Mesenchymal stem cell (in vitro differentiated cells and primary cell): ENCODE data around the gene SULT4A1.

Source experiments
- DNase-seq: peaks from one replicate; pipeline ENCODE4 v3.0.0-alpha.2; 2013
- H2AFZ ChIP-seq: one replicate; pipeline ENCODE4 v1.6.1; 2013; ENCODE audit warnings: low read depth, mild to moderate bottlenecking, control low read depth, inconsistent platforms, low read length, moderate library complexity
- H2AK5ac ChIP-seq: 2 replicates; pipeline ENCODE4 v1.6.1; 2013; ENCODE audit warnings: low read length, moderate library complexity, mild to moderate bottlenecking, inconsistent platforms; ENCODE audit not compliant: severe bottlenecking
- H2BK120ac ChIP-seq: one replicate; pipeline ENCODE4 v1.6.1; 2013; ENCODE audit warnings: low read depth, mild to moderate bottlenecking, inconsistent platforms, low read length, moderate library complexity
- H2BK12ac ChIP-seq, 2 experiments: one replicate each; pipeline ENCODE4 v1.6.1; 2013; ENCODE audit warnings: inconsistent platforms in 2 of 2, low read length in 2 of 2, mild to moderate bottlenecking in 2 of 2, moderate library complexity in 2 of 2, control low read depth in 1 of 2
- H2BK15ac ChIP-seq: one replicate; pipeline ENCODE4 v1.6.1; 2013; ENCODE audit warnings: mild to moderate bottlenecking, low read depth, inconsistent platforms; ENCODE audit not compliant: poor library complexity, severe bottlenecking
- H2BK5ac ChIP-seq: 2 replicates; pipeline ENCODE4 v1.6.1; 2013; ENCODE audit warnings: low read depth, mild to moderate bottlenecking, low read length, control low read depth, inconsistent platforms; ENCODE audit not compliant: poor library complexity, severe bottlenecking
- H3K14ac ChIP-seq, 2 experiments: one replicate each; pipeline ENCODE4 v1.6.1; 2013; ENCODE audit warnings: inconsistent platforms in 2 of 2, low read length in 2 of 2, control low read depth in 1 of 2, mild to moderate bottlenecking in 1 of 2, moderate library complexity in 1 of 2
- H3K18ac ChIP-seq, 2 experiments: one replicate each; pipeline ENCODE4 v1.6.1; 2013; ENCODE audit warnings: inconsistent platforms in 2 of 2, low read length in 2 of 2, control low read depth in 1 of 2, low read depth in 1 of 2, mild to moderate bottlenecking in 1 of 2
- H3K23ac ChIP-seq, 2 experiments: one replicate each; pipeline ENCODE4 v1.6.1; 2013; ENCODE audit warnings: inconsistent platforms in 2 of 2, low read length in 2 of 2, mild to moderate bottlenecking in 2 of 2, moderate library complexity in 2 of 2, control low read depth in 1 of 2
- H3K27ac ChIP-seq: 2 replicates; pipeline ENCODE4 v1.5.1; 2013; ENCODE audit warnings: mild to moderate bottlenecking, moderate library complexity, low read length, control low read depth, inconsistent platforms; ENCODE audit not compliant: poor library complexity, severe bottlenecking
- H3K27me3 ChIP-seq, 2 experiments: 2 replicates each; pipeline versions ENCODE4 v1.6.1 to v1.7.0; 2013; ENCODE audit warnings: low read length in 2 of 2, mild to moderate bottlenecking in 2 of 2, moderate library complexity in 2 of 2, control low read depth in 1 of 2, inconsistent platforms in 1 of 2; ENCODE audit not compliant: control insufficient read depth in 1 of 2, insufficient read depth in 1 of 2
- H3K36me3 ChIP-seq, 2 experiments: 2 replicates each; pipeline versions ENCODE4 v1.6.1 to v1.7.0; 2013; ENCODE audit warnings: low read length in 2 of 2, control low read depth in 1 of 2, inconsistent platforms in 1 of 2, low read depth in 1 of 2, mild to moderate bottlenecking in 1 of 2; ENCODE audit not compliant: insufficient read depth in 2 of 2, control insufficient read depth in 1 of 2
- H3K4ac ChIP-seq, 2 experiments: one replicate each; pipeline ENCODE4 v1.6.1; 2013; ENCODE audit warnings: inconsistent platforms in 2 of 2, low read length in 2 of 2, mild to moderate bottlenecking in 2 of 2, moderate library complexity in 2 of 2, control low read depth in 1 of 2, low read depth in 1 of 2
- H3K4me1 ChIP-seq: 2 replicates; pipeline ENCODE4 v1.6.1; 2013; ENCODE audit warnings: low read depth, low read length, control low read depth; ENCODE audit not compliant: control insufficient read depth, insufficient read depth
- H3K4me2 ChIP-seq: 2 replicates; pipeline ENCODE4 v1.6.1; 2013; ENCODE audit warnings: low read length, mild to moderate bottlenecking, inconsistent platforms; ENCODE audit not compliant: poor library complexity, severe bottlenecking
- H3K4me3 ChIP-seq, 2 experiments: 2 replicates each; pipeline versions ENCODE4 v1.5.1 to v1.7.0; 2013; ENCODE audit warnings: low read length in 2 of 2, mild to moderate bottlenecking in 2 of 2, control low read depth in 1 of 2, low read depth in 1 of 2; ENCODE audit not compliant: insufficient read depth in 1 of 2
- H3K79me1 ChIP-seq: replicated peaks from 2 replicates; pipeline ENCODE4 v1.6.1; 2013; ENCODE audit warnings: mild to moderate bottlenecking, control low read depth, low read length, inconsistent platforms; ENCODE audit not compliant: poor library complexity, severe bottlenecking
- H3K9ac ChIP-seq: 2 replicates; pipeline ENCODE4 v1.7.0; 2013; ENCODE audit warnings: mild to moderate bottlenecking, low read length, moderate library complexity
- H3K9me3 ChIP-seq: 2 replicates; pipeline ENCODE4 v1.7.0; 2013; ENCODE audit warnings: mild to moderate bottlenecking, low read length; ENCODE audit not compliant: control insufficient read depth
- H4K8ac ChIP-seq: one replicate; pipeline ENCODE4 v1.6.1; 2013; ENCODE audit warnings: inconsistent platforms, mild to moderate bottlenecking, low read length, moderate library complexity
- H4K91ac ChIP-seq: one replicate; pipeline ENCODE4 v1.6.1; 2013; ENCODE audit warnings: mild to moderate bottlenecking, low read length, inconsistent platforms
- WGBS: methylation state at CpG from one replicate; pipeline ENCODE4 v1.1.7; 2013; ENCODE audit warnings: mixed read lengths; 5-methylcytosine and 5-hydroxymethylcytosine counted together

SULT4A1 gene

DNA sequence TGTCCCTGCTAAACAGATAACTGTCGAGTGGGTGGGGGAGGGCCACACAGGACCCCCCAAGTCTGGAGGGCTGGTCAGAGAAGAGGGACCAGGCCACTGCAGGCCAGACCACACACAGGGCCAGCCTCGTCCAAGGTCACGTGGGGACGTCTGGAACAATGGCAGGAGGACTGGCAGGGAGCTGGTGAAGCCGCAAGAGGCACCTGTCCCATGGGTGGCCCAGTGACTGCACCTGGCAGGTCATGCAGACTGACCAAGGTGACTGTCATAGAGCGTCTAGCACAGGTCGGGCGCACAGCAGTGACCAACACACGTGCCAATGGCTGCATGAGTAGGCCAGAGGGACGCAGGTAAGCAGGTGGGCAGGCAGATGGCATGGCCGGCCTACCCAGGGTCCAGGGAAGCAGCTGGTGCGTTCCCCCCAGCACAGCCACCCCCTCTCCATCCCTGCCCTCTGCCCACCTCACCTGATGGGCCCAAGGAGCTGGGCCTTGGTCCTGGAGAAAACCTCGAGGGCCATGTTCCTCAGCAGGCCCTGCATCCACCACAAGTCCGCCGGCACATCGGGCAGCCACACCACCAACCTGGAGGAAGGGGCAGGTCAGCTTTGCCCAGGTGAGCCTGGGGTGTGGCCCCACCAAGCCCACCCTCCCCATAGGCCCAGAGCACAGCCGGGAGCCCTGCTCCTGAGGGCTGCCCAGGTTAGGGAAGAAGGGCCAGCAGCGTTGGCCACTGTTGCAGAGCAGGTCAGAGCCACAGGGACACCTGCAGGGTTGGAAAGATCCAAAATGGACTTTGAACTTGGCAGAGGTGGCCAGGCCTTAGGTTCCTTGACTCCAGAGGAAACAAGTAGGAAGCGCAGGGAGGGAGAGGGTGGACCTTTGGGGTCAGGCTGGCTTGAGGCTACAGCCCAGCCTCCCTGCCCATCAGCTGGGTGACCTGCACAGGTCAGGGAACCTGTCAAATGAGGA, 19.1 kb upstream of the SULT4A1 start:
- H3K23ac ChIP-seq: no peak overlapping the region
- H3K27ac ChIP-seq: no peak overlapping the region
- no peak overlapping the region for H2BK5ac ChIP-seq
- no peak overlapping the region for H2BK15ac ChIP-seq
- peak overlapping the region in 1 of 2 experiments; percentile 27 for H3K4me3 ChIP-seq
- no peak for DNase-seq
- no peaks in the 10 kb centered on the region for H3K4me1 ChIP-seq
- no peak overlapping the region for H4K8ac ChIP-seq
- no peak overlapping the region for H2AFZ ChIP-seq
- H2BK12ac ChIP-seq: no peak overlapping the region
- H2AK5ac ChIP-seq: no peak overlapping the region
- peaks cover 5% of the 10 kb centered on the region for H3K9me3 ChIP-seq
- no peak overlapping the region for H3K4ac ChIP-seq
- no peak overlapping the region for H2BK120ac ChIP-seq
- no peak overlapping the region for H3K9ac ChIP-seq
- no peak overlapping the region for H3K4me2 ChIP-seq
- no peak overlapping the region for H3K14ac ChIP-seq
- no peak overlapping the region for H3K18ac ChIP-seq
- H3K36me3 ChIP-seq: no peaks in the 10 kb centered on the region
- no peaks in the 10 kb centered on the region for H3K79me1 ChIP-seq
- WGBS: 81% methylated on average over 19 of the region's 19 CpGs
- H3K27me3 ChIP-seq: peaks cover 28 to 59% of the 10 kb centered on the region in 2 experiments
- no peak overlapping the region for H4K91ac ChIP-seq

GRCh38 chr22:43880541-43880991, 18.3 kb upstream of the SULT4A1 start:
- no peak for DNase-seq
- no peak overlapping the region for H2BK12ac ChIP-seq
- 81% methylated on average over 15 of the region's 15 CpGs for WGBS
- no peak overlapping the region for H4K91ac ChIP-seq
- H3K9ac ChIP-seq: no peak overlapping the region
- no peak overlapping the region for H3K14ac ChIP-seq
- H2BK5ac ChIP-seq: no peak overlapping the region
- H3K9me3 ChIP-seq: peaks cover 5% of the 10 kb centered on the region
- no peak overlapping the region for H2BK120ac ChIP-seq
- H3K4me2 ChIP-seq: no peak overlapping the region
- H2BK15ac ChIP-seq: no peak overlapping the region
- H3K18ac ChIP-seq: no peak overlapping the region
- no peak overlapping the region for H3K4me3 ChIP-seq
- no peak overlapping the region for H4K8ac ChIP-seq
- no peak overlapping the region for H2AFZ ChIP-seq
- H3K36me3 ChIP-seq: no peaks in the 10 kb centered on the region
- no peak overlapping the region for H2AK5ac ChIP-seq
- no peak overlapping the region for H3K4ac ChIP-seq
- H3K27me3 ChIP-seq: peaks cover 26 to 57% of the 10 kb centered on the region in 2 experiments
- H3K79me1 ChIP-seq: no peaks in the 10 kb centered on the region
- H3K27ac ChIP-seq: no peak overlapping the region
- no peak overlapping the region for H3K23ac ChIP-seq
- no peaks in the 10 kb centered on the region for H3K4me1 ChIP-seq

GRCh38 chr22:43879901-43880540, 17.7 kb upstream of the SULT4A1 start:
- no peak overlapping the region for H2AK5ac ChIP-seq
- H3K27ac ChIP-seq: no peak overlapping the region
- H2BK12ac ChIP-seq: no peak overlapping the region
- WGBS: 82% methylated on average over 14 of the region's 14 CpGs
- no peak overlapping the region for H4K91ac ChIP-seq
- no peak overlapping the region for H2BK120ac ChIP-seq
- peaks cover 5% of the 10 kb centered on the region for H3K9me3 ChIP-seq
- H2BK15ac ChIP-seq: no peak overlapping the region
- no peak for DNase-seq
- no peak overlapping the region for H3K9ac ChIP-seq
- H3K18ac ChIP-seq: no peak overlapping the region
- no peak overlapping the region for H3K23ac ChIP-seq
- no peaks in the 10 kb centered on the region for H3K36me3 ChIP-seq
- H3K4me2 ChIP-seq: no peak overlapping the region
- H3K14ac ChIP-seq: no peak overlapping the region
- H4K8ac ChIP-seq: no peak overlapping the region
- no peaks in the 10 kb centered on the region for H3K79me1 ChIP-seq
- no peaks in the 10 kb centered on the region for H3K4me1 ChIP-seq
- H2BK5ac ChIP-seq: no peak overlapping the region
- no peak overlapping the region for H3K4ac ChIP-seq
- peaks cover 26 to 60% of the 10 kb centered on the region in 2 experiments for H3K27me3 ChIP-seq
- H2AFZ ChIP-seq: no peak overlapping the region
- no peak overlapping the region for H3K4me3 ChIP-seq
